HepG2 (cell line): ENCODE results near the gene RALY. TPM values are rescaled to one million over a fixed set of nuclear protein-coding genes. Genes with fewer than 3 reads are reported as not detected.

Experiments used
- ASH2L ChIP-seq: fragments of 300-600, 200-600 bp; sonication (generic); IDR thresholded peaks from 2 replicates; pipeline ENCODE4 v1.7.0; 2017; ENCODE audit warnings: low read depth, mild to moderate bottlenecking, moderate library complexity, mixed read lengths, low read length; ENCODE audit not compliant: insufficient read length
- BCL6 ChIP-seq: IDR thresholded peaks from 2 replicates; pipeline ENCODE4 v1.6.1; 2016; ENCODE audit warnings: missing genetic modification reagents, missing compliant biosample characterization
- CREBL2 ChIP-seq: sonication (generic); formaldehyde crosslinking; IDR thresholded peaks from 2 replicates; pipeline ENCODE4 v1.8.1; 2023; ENCODE audit warnings: missing genetic modification reagents, mild to moderate bottlenecking, borderline replicate concordance
- ELK4 ChIP-seq: sonication (generic); formaldehyde crosslinking; IDR thresholded peaks from 2 replicates; pipeline ENCODE4 v1.9.0; 2021; ENCODE audit warnings: missing genetic modification reagents, borderline replicate concordance
- GLI4 ChIP-seq: sonication (generic); formaldehyde crosslinking; IDR thresholded peaks from 2 replicates; pipeline ENCODE4 v1.5.1; 2020; ENCODE audit warnings: missing genetic modification reagents, mild to moderate bottlenecking, moderate library complexity, borderline replicate concordance
- JDP2 ChIP-seq: sonication (generic); formaldehyde crosslinking; IDR thresholded peaks from 2 replicates; pipeline ENCODE4 v1.8.1; 2022; ENCODE audit warnings: missing genetic modification reagents, borderline replicate concordance
- MBD4 ChIP-seq: IDR thresholded peaks from 2 replicates; pipeline ENCODE4 v1.6.1; 2012; ENCODE audit warnings: low read length, inconsistent platforms, borderline replicate concordance
- PRDM15 ChIP-seq: sonication (generic); formaldehyde crosslinking; IDR thresholded peaks from 2 replicates; pipeline ENCODE4 v1.4.0; 2020; ENCODE audit warnings: missing genetic modification reagents
- RFX1 ChIP-seq: fragments of 450-650 bp; IDR thresholded peaks from 2 replicates; pipeline ENCODE4 v1.6.1; 2017
- SAP130 ChIP-seq: IDR thresholded peaks from 2 replicates; pipeline ENCODE4 v1.6.1; 2016; ENCODE audit warnings: low read depth
- SMYD3 ChIP-seq: sonication (generic); formaldehyde crosslinking; IDR thresholded peaks from 2 replicates; pipeline ENCODE4 v1.8.1; 2023; ENCODE audit warnings: mild to moderate bottlenecking, missing genetic modification reagents
- U2AF2 ChIP-seq: fragments of 200-400 bp; formaldehyde crosslinking; IDR thresholded peaks from 2 replicates; pipeline ENCODE4 v1.6.1; 2017; ENCODE audit warnings: low read depth, mild to moderate bottlenecking, low read length
- ZFP1 ChIP-seq: IDR thresholded peaks from 2 replicates; pipeline ENCODE4 v1.6.1; 2016
- ZFYVE20 ChIP-seq: sonication (generic); formaldehyde crosslinking; IDR thresholded peaks from 2 replicates; pipeline ENCODE4 v1.8.0; 2023; ENCODE audit warnings: low read depth, mild to moderate bottlenecking, moderate library complexity, missing genetic modification reagents, borderline replicate concordance
- ZNF12 ChIP-seq: sonication (generic); formaldehyde crosslinking; IDR thresholded peaks from 2 replicates; pipeline ENCODE4 v1.5.0; 2020; ENCODE audit warnings: missing genetic modification reagents
- ZNF232 ChIP-seq: sonication (generic); formaldehyde crosslinking; IDR thresholded peaks from 2 replicates; pipeline ENCODE4 v1.4.0; 2020; ENCODE audit warnings: missing genetic modification reagents, borderline replicate concordance
- ZNF512 ChIP-seq: sonication (generic); formaldehyde crosslinking; IDR thresholded peaks from 2 replicates; pipeline ENCODE4 v1.4.0; 2020; ENCODE audit warnings: mild to moderate bottlenecking, missing genetic modification reagents
- ZNF556 ChIP-seq: sonication (generic); formaldehyde crosslinking; IDR thresholded peaks from 2 replicates; pipeline ENCODE4 v1.4.0; 2020; ENCODE audit warnings: mild to moderate bottlenecking, missing genetic modification reagents, borderline replicate concordance
- ZNF652 ChIP-seq: IDR thresholded peaks from 2 replicates; pipeline ENCODE4 v1.6.1; 2016; ENCODE audit warnings: low read depth, borderline replicate concordance
- ZNF674 ChIP-seq: sonication (generic); formaldehyde crosslinking; IDR thresholded peaks from 2 replicates; pipeline ENCODE4 v1.5.0; 2020; ENCODE audit warnings: low read depth, mild to moderate bottlenecking, missing genetic modification reagents
- ZNF713 ChIP-seq: sonication (generic); formaldehyde crosslinking; IDR thresholded peaks from 2 replicates; pipeline ENCODE4 v1.4.0; 2020; ENCODE audit warnings: mild to moderate bottlenecking, missing genetic modification reagents
- ZNF781 ChIP-seq: sonication (generic); formaldehyde crosslinking; IDR thresholded peaks from 2 replicates; pipeline ENCODE4 v1.5.1; 2020; ENCODE audit warnings: borderline replicate concordance, mild to moderate bottlenecking, missing genetic modification reagents; ENCODE audit errors: not compliant biosample characterization
- ZSCAN29 ChIP-seq: sonication (generic); formaldehyde crosslinking; conservative IDR thresholded peaks from 2 replicates; pipeline ENCODE4 v1.4.0; 2020; ENCODE audit warnings: mild to moderate bottlenecking, missing genetic modification reagents
- polyA plus RNA-seq, 8 experiments: library from polyadenylated mRNA; depleted of rRNA in 3 of 8; stranded (reverse) in 7 of 8; unstranded in 1 of 8; fragments of >200 nt; fragmentation: Illumina TruSeq in 4 of 8; extraction: Trizol in 4 of 8; gene quantifications; 2 replicates each; pipeline versions ENCODE4 v1.2.1 to v1.2.3, GENCODE V29; 2011 to 2016; ENCODE audit warnings: low read depth in 4 of 8, missing spikeins in 1 of 8, mixed read lengths in 1 of 8; ENCODE audit not compliant: insufficient read depth in 1 of 8
- total RNA-seq, 5 experiments: library from RNA; depleted of rRNA; stranded (reverse); fragments of >200 nt; fragmentation: Illumina TruSeq; extraction: Trizol; gene quantifications; 2 replicates each; pipeline ENCODE4 v1.2.3, GENCODE V29; 2016; ENCODE audit warnings: low read depth in 1 of 5

RALY gene
- total and polyA plus RNA-seq, 2 of the 13 experiments (the other 11 are each of a cell fraction or from before 2014, with no cell fraction given) = 178 to 186 TPM

DNA sequence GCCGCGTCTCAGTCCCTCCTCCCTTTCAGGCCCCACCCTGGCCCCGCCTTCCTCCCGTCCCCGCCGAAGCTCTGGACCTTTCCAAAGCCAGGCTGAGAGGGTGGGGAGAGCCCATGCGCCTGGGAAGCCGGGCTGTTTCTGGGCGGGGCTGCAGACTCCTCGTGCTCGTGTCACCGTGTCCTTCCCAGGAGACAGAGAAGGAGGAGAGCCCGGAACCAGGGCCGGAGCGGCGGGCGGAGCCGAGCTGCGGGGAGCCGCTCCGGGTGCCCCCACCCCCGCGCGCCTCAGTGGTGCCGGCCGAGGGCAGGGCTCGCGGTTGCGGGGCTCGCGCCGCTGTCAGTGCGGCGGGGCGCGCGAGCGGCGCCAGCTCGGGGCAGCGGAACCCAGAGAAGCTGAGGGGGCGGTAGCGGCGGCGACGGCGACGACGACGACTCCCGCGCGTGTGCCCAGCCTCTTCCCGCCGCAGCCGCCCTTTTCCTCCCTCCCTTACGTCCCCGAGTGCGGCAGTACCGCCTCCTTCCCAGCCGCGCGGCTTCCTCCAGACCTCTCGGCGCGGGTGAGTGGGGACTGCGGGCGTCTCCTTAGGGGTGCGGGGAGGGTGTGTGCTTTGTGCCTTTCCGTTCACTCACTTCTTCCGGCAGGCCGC lies at the start of gene RALY (continued):
- TF ChIP-seq ELK4 (CRISPR knock-in tag) (no peak), ZNF652 (CRISPR knock-in tag) (no peak), ZNF674 (CRISPR knock-in tag) (no peak; the same call in 1 of the 2 replicates), SAP130 (CRISPR knock-in tag) (peak; percentile 87), ZNF232 (CRISPR knock-in tag) (0 out of 2 replicates have a peak, but pooled peaks have one; percentile 35), GLI4 (CRISPR knock-in tag) (peak; percentile 72), ZNF512 (no peak), U2AF2 (no peak), CREBL2 (CRISPR knock-in tag) (peak; percentile 87; the same call in 1 of the 2 replicates), ZFYVE20 (CRISPR knock-in tag) (peak; percentile 95), SMYD3 (CRISPR knock-in tag) (peak; percentile 75; the same call in 1 of the 2 replicates), ZNF556 (CRISPR knock-in tag) (0 out of 2 replicates have a peak, but pooled peaks have one; percentile 47), ZNF12 (CRISPR knock-in tag) (peak; percentile 29; the same call in 1 of the 2 replicates), ASH2L (peak; percentile 97), ZSCAN29 (CRISPR knock-in tag) (peak; percentile 46; the same call in 1 of the 2 replicates), PRDM15 (CRISPR knock-in tag) (peak; percentile 31; the same call in 1 of the 2 replicates), BCL6 (peak; percentile 7), ZNF781 (CRISPR knock-in tag) (no peak), JDP2 (CRISPR knock-in tag) (0 out of 2 replicates have a peak, but pooled peaks have one; percentile 22), ZNF713 (CRISPR knock-in tag) (no peak), ZFP1 (no peak; the same call in 1 of the 2 replicates), MBD4 (no peak), RFX1 (no peak)
